SK-N-SH treated with all-trans-retinoic acid at 6 μM for 48 hours (cell line): ENCODE measurements around the gene ULK1.

Experiments
- ATAC-seq: fragments of 200-7000 bp; cut with Tn5 transposase; 3 replicates; pipeline ENCODE4 v1.9.1; 2020; ENCODE audit warnings: mild to moderate bottlenecking, moderate library complexity
- ARNTL ChIP-seq: fragments of 450-650 bp; formaldehyde crosslinking; IDR thresholded peaks from 2 replicates; pipeline ENCODE4 v1.5.0; 2020; ENCODE audit warnings: low read depth, mild to moderate bottlenecking, moderate library complexity, borderline replicate concordance
- BACH2 ChIP-seq: fragments of 250-450 bp; sonication (Bioruptor Pico); IDR thresholded peaks from 2 replicates; pipeline ENCODE4 v1.9.0; 2021; ENCODE audit warnings: mild to moderate bottlenecking, borderline replicate concordance
- CSDC2 ChIP-seq: fragments of 250-450 bp; sonication (Bioruptor Pico); IDR thresholded peaks from 2 replicates; pipeline ENCODE4 v1.5.0; 2020; ENCODE audit warnings: mild to moderate bottlenecking, moderate library complexity
- ESRRG ChIP-seq: fragments of 250-450 bp; sonication (Bioruptor Pico); IDR thresholded peaks from 2 replicates; pipeline ENCODE4 v1.6.1; 2021; ENCODE audit warnings: mild to moderate bottlenecking
- GLIS3 ChIP-seq: fragments of 250-450 bp; sonication (Bioruptor Pico); IDR thresholded peaks from 2 replicates; pipeline ENCODE4 v1.5.0; 2020; ENCODE audit warnings: mild to moderate bottlenecking, moderate library complexity
- ISL1 ChIP-seq: fragments of 250-450 bp; sonication (Bioruptor Pico); IDR thresholded peaks from 2 replicates; pipeline ENCODE4 v2.1.2; 2022; ENCODE audit warnings: mild to moderate bottlenecking, moderate library complexity
- OSR1 ChIP-seq: fragments of 250-450 bp; sonication (Bioruptor Pico); IDR thresholded peaks from 2 replicates; pipeline ENCODE4 v1.8.0; 2022; ENCODE audit warnings: moderate library complexity, mild to moderate bottlenecking, inconsistent platforms
- PPARA ChIP-seq: fragments of 250-450 bp; sonication (Bioruptor Pico); IDR thresholded peaks from 2 replicates; pipeline ENCODE4 v1.5.0; 2020; ENCODE audit warnings: mild to moderate bottlenecking, borderline replicate concordance
- RARB ChIP-seq: fragments of 250-450 bp; sonication (Bioruptor Pico); IDR thresholded peaks from 2 replicates; pipeline ENCODE4 v1.8.0; 2021; ENCODE audit warnings: mild to moderate bottlenecking, moderate library complexity
- SNAI2 ChIP-seq: fragments of 250-450 bp; sonication (Bioruptor Pico); IDR thresholded peaks from 2 replicates; pipeline ENCODE4 v1.5.0; 2020; ENCODE audit warnings: mild to moderate bottlenecking, moderate library complexity
- TCF4 ChIP-seq: fragments of 250-450 bp; sonication (Bioruptor Pico); IDR thresholded peaks from 2 replicates; pipeline ENCODE4 v1.8.0; 2021; ENCODE audit warnings: mild to moderate bottlenecking, moderate library complexity, borderline replicate concordance
- ZC3H10 ChIP-seq: fragments of 250-450 bp; sonication (Bioruptor Pico); IDR thresholded peaks from 2 replicates; pipeline ENCODE4 v1.5.1; 2021; ENCODE audit warnings: mild to moderate bottlenecking, moderate library complexity
- ZFP3 ChIP-seq: fragments of 250-450 bp; sonication (Bioruptor Pico); IDR thresholded peaks from 2 replicates; pipeline ENCODE4 v1.5.0; 2020; ENCODE audit warnings: mild to moderate bottlenecking, moderate library complexity
- ZFP30 ChIP-seq: fragments of 450-650 bp; formaldehyde crosslinking; IDR thresholded peaks from 2 replicates; pipeline ENCODE4 v1.5.0; 2022; ENCODE audit warnings: mild to moderate bottlenecking, moderate library complexity
- ZNF565 ChIP-seq: fragments of 450-650 bp; formaldehyde crosslinking; conservative IDR thresholded peaks from 2 replicates; pipeline ENCODE4 v1.5.0; 2020; ENCODE audit warnings: low read depth, mild to moderate bottlenecking, moderate library complexity
- ZNF70 ChIP-seq: fragments of 450-650 bp; formaldehyde crosslinking; IDR thresholded peaks from 2 replicates; pipeline ENCODE4 v1.5.0; 2020; ENCODE audit warnings: mild to moderate bottlenecking, moderate library complexity
- ZNF8 ChIP-seq: fragments of 450-650 bp; formaldehyde crosslinking; IDR thresholded peaks from 2 replicates; pipeline ENCODE4 v1.5.0; 2020; ENCODE audit warnings: mild to moderate bottlenecking, moderate library complexity
- TF ChIP-seq, protein P1 (sequence below): fragments of 250-450 bp; sonication (Bioruptor Pico); IDR thresholded peaks from 2 replicates; pipeline ENCODE4 v1.8.0; 2020; ENCODE audit warnings: mild to moderate bottlenecking, moderate library complexity, borderline replicate concordance
- TF ChIP-seq, protein P2 (sequence below): fragments of 250-450 bp; sonication (Bioruptor Pico); IDR thresholded peaks from 2 replicates; pipeline ENCODE4 v1.5.1; 2021; ENCODE audit warnings: mild to moderate bottlenecking, moderate library complexity

The ULK1 gene

GRCh38 chr12:131919366-131920156 lies 25.1 kb downstream of the ULK1 start:
- no peak for ATAC-seq
- TF ChIP-seq ZNF8 (CRISPR knock-in tag) (no peak), ESRRG (CRISPR knock-in tag) (no peak), RARB (CRISPR knock-in tag) (no peak), BACH2 (no peak), ISL1 (CRISPR knock-in tag) (no peak), ZC3H10 (CRISPR knock-in tag) (no peak), GLIS3 (CRISPR knock-in tag) (no peak), ZFP3 (CRISPR knock-in tag) (no peak)

DNA sequence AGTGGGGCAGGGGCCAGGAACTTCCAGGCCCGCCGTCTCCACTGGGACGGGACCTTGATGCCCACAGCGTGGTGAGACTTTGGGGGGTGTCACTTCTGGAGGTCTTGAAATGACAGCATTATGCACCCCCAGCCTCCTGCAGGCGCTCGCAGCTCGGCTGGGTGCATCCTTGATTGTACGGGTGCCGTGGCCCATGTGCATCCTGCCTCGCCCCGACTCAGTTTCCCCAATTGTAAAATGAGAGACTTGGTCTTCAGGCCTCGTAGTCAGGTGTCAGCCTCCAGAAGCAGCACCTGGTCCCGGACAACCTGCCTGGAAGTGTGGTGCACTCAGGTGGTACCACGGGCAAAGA lies 25.7 kb downstream of the ULK1 start:
- no peak for ATAC-seq
- TF ChIP-seq, protein P1, sequence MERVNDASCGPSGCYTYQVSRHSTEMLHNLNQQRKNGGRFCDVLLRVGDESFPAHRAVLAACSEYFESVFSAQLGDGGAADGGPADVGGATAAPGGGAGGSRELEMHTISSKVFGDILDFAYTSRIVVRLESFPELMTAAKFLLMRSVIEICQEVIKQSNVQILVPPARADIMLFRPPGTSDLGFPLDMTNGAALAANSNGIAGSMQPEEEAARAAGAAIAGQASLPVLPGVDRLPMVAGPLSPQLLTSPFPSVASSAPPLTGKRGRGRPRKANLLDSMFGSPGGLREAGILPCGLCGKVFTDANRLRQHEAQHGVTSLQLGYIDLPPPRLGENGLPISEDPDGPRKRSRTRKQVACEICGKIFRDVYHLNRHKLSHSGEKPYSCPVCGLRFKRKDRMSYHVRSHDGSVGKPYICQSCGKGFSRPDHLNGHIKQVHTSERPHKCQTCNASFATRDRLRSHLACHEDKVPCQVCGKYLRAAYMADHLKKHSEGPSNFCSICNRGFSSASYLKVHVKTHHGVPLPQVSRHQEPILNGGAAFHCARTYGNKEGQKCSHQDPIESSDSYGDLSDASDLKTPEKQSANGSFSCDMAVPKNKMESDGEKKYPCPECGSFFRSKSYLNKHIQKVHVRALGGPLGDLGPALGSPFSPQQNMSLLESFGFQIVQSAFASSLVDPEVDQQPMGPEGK (CRISPR knock-in tag) = no peak
- TF ChIP-seq ISL1 (CRISPR knock-in tag) (no peak), ESRRG (CRISPR knock-in tag) (no peak), ZC3H10 (CRISPR knock-in tag) (no peak), BACH2 (no peak), OSR1 (CRISPR knock-in tag) (no peak), ZFP30 (CRISPR knock-in tag) (no peak), ZNF8 (CRISPR knock-in tag) (no peak), GLIS3 (CRISPR knock-in tag) (no peak), SNAI2 (CRISPR knock-in tag) (no peak), ARNTL (CRISPR knock-in tag) (no peak), ZFP3 (CRISPR knock-in tag) (no peak), ZNF565 (no peak), TCF4 (no peak), CSDC2 (CRISPR knock-in tag) (no peak)

GRCh38 chr12:131920902-131921840 lies 26.7 kb downstream of the ULK1 start:
- ATAC-seq = no peak
- TF ChIP-seq ESRRG (CRISPR knock-in tag) (no peak), ZFP3 (CRISPR knock-in tag) (no peak), SNAI2 (CRISPR knock-in tag) (no peak), BACH2 (no peak), RARB (CRISPR knock-in tag) (no peak), GLIS3 (CRISPR knock-in tag) (no peak)
- TF ChIP-seq, all 23 proteins: peak for 0

DNA sequence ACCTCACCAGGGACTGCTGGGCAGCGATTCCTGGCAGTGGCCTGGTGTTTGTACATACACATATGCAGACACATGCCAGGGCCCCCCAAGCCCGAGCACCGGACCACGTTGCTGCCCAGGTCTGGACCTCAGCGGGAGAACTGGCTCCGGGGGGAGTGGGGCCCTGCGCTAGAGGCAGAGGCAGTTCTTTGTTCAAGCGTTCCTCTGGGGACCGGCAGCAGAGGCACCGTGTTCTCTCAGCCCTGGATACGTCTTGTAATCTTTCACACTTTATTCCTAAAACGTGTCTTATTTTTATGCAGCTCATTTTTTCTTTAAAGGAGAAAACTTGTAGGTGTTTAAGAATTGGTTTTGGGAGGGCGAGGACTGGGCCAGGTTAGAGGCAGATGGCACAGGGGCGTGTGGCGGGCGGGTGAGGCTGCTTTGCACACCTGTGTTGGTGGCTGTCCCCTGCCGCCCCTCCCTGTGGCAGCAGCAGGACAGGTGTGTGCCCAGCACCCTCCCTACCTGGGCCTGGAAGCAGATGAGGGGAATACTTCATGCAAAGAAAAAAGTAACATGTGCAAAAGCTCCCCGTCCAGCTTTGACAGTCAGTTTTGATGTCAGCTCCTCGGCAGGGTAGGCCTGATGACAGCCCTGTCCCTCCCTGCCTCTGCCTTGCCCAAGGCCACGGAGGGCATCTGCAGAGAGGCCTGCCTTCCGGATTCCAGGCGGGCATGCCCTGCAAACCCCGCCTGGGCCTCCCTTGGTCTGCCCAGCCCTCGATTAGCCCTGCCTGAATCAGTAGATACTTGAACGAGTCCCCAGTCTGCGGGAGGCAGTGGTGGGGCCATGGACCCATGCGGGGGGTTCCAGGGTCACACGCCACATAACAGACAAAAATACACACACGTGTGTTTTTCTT lies 27.7 kb downstream of the ULK1 start:
- TF ChIP-seq RARB (CRISPR knock-in tag) (no peak), ARNTL (CRISPR knock-in tag) (no peak), ZFP3 (CRISPR knock-in tag) (no peak), CSDC2 (CRISPR knock-in tag) (no peak), TCF4 (no peak), ZNF565 (no peak), GLIS3 (CRISPR knock-in tag) (no peak), PPARA (CRISPR knock-in tag) (no peak), SNAI2 (CRISPR knock-in tag) (no peak), OSR1 (CRISPR knock-in tag) (no peak), ZC3H10 (CRISPR knock-in tag) (no peak), ZNF8 (CRISPR knock-in tag) (no peak), ZNF70 (CRISPR knock-in tag) (no peak)
- TF ChIP-seq, protein P1 (CRISPR knock-in tag) = no peak
- TF ChIP-seq, protein P2, sequence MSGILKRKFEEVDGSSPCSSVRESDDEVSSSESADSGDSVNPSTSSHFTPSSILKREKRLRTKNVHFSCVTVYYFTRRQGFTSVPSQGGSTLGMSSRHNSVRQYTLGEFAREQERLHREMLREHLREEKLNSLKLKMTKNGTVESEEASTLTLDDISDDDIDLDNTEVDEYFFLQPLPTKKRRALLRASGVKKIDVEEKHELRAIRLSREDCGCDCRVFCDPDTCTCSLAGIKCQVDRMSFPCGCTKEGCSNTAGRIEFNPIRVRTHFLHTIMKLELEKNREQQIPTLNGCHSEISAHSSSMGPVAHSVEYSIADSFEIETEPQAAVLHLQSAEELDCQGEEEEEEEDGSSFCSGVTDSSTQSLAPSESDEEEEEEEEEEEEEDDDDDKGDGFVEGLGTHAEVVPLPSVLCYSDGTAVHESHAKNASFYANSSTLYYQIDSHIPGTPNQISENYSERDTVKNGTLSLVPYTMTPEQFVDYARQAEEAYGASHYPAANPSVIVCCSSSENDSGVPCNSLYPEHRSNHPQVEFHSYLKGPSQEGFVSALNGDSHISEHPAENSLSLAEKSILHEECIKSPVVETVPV (CRISPR knock-in tag) = no peak
- TF ChIP-seq, all 23 proteins: peak for 0
- ATAC-seq = no peak
